Measurements from ENCODE around the gene ELMO3. TPM values are rescaled to one million over a fixed set of nuclear protein-coding genes. Genes with fewer than 3 reads are reported as not detected.

Gene ELMO3
- total RNA-seq, 1 experiment from 2014 or later: 45.8 TPM

GRCh38 chr16:67173808-67174705, 24.9 kb upstream of the ELMO3 start:
- Histone ChIP-seq H3K36me3 (ENCODE audit: control insufficient read depth in 1 of 2, insufficient read depth in 2 of 2, low read length in 2 of 2) (0 out of 4 replicates have a peak, but pooled peaks cover 0 to 6% of the 10 kb centered on the region in 2 experiments), H3K79me2 (ENCODE audit: insufficient read depth, low read length) (peaks cover 8% of the 10 kb centered on the region; the same call in 1 of the 2 replicates), H2AFZ (ENCODE audit: low read depth, low read length, poor library complexity, severe bottlenecking) (no peak overlapping the region), H3K4me2 (ENCODE audit: low read length) (peak overlapping the region; percentile 75), H3K4me3 (replicated peaks in 1 of 2; ENCODE audit: low read depth in 1 of 2, low read length in 2 of 2) (peak overlapping the region; percentile 67 to 70), H3K9ac (ENCODE audit: low read length) (peak overlapping the region; percentile 84), H3K9me2 (ENCODE audit: insufficient read depth) (no peaks in the 10 kb centered on the region), H3K27me3 (ENCODE audit: insufficient read depth, low read length) (no peaks in the 10 kb centered on the region), H4K20me1 (ENCODE audit: insufficient read depth) (no peaks in the 10 kb centered on the region), H3K9me3 (ENCODE audit: control insufficient read depth in 1 of 2, insufficient read depth in 1 of 2, low read depth in 1 of 2, low read length in 2 of 2) (no peaks in the 10 kb centered on the region), H3K4me1 (ENCODE audit: control insufficient read depth in 1 of 2, insufficient read depth in 2 of 2, low read length in 2 of 2) (peaks cover 57 to 90% of the 10 kb centered on the region in 2 experiments), H3K27ac (ENCODE audit: low read depth, low read length) (peak overlapping the region; percentile 97)
- ATAC-seq (peak; percentile 63), DNase-seq (ENCODE audit: low read depth, low spot score) (no peak)
- intact Hi-C loops (cut with micrococcal nuclease): loop anchor here (1.0 kb wide), 1 partner anchor 159 kb away; no protein-coding TSS in a partner anchor
- RAD21 ChIA-PET (ENCODE audit: low non-redundant PET in 1 of 2, low total read pairs in 2 of 2, uncharacterized antibody in 2 of 2, unreplicated experiment in 2 of 2): interaction anchor here (0.6 to 1.2 kb wide), 2 partner anchors 72 to 156 kb away, joined by 3 read pairs; no protein-coding TSS in a partner anchor
- POLR2A ChIA-PET: interaction anchor here (0.8 to 2.0 kb wide), 4 partner anchors 10 to 301 kb away, joined by 3 to 11 read pairs (median 4); partner anchors contain the start of gene MATCAP1
- no TSS peak for BruUV-seq (replicated peaks)
- CTCF ChIA-PET: interaction anchor here (0.7 to 2.4 kb wide), 5 partner anchors 13 to 156 kb away, joined by 3 to 9 read pairs (median 8); no protein-coding TSS in a partner anchor
- no peak for TF ChIP-seq CEBPB (IDR thresholded peaks at IDR 0.05; ENCODE audit: low read depth)
- peak in 1 of 3 experiments; percentile 18; a peak in 2 of 6 replicates for TF ChIP-seq CTCF (IDR thresholded peaks at IDR 0.05 in 2 of 3, conservative IDR thresholded peaks at IDR 0.05 in 1 of 3; ENCODE audit: borderline replicate concordance in 1 of 3, insufficient read depth in 1 of 3, low read depth in 2 of 3, low read length in 2 of 3)
- peak; percentile 79 for TF ChIP-seq POLR2AphosphoS5 (IDR thresholded peaks at IDR 0.05; ENCODE audit: low read depth, low read length)
- TF ChIP-seq ZFX (IDR thresholded peaks at IDR 0.05): peak; percentile 27; the same call in 1 of the 2 replicates
- peak; percentile 30 for TF ChIP-seq TCF7L2 (IDR thresholded peaks at IDR 0.05; ENCODE audit: borderline replicate concordance, extremely low read depth, insufficient read depth, insufficient read length)

Data from HCT116 (cell line).